ENCODE data around the gene APBA2. TPM values are rescaled to one million over a fixed set of nuclear protein-coding genes. Genes with fewer than 3 reads are reported as not detected.

The APBA2 gene
- total and polyA plus RNA-seq, 10 donors: 5.8 to 33.8 (median 18.3) TPM

DNA sequence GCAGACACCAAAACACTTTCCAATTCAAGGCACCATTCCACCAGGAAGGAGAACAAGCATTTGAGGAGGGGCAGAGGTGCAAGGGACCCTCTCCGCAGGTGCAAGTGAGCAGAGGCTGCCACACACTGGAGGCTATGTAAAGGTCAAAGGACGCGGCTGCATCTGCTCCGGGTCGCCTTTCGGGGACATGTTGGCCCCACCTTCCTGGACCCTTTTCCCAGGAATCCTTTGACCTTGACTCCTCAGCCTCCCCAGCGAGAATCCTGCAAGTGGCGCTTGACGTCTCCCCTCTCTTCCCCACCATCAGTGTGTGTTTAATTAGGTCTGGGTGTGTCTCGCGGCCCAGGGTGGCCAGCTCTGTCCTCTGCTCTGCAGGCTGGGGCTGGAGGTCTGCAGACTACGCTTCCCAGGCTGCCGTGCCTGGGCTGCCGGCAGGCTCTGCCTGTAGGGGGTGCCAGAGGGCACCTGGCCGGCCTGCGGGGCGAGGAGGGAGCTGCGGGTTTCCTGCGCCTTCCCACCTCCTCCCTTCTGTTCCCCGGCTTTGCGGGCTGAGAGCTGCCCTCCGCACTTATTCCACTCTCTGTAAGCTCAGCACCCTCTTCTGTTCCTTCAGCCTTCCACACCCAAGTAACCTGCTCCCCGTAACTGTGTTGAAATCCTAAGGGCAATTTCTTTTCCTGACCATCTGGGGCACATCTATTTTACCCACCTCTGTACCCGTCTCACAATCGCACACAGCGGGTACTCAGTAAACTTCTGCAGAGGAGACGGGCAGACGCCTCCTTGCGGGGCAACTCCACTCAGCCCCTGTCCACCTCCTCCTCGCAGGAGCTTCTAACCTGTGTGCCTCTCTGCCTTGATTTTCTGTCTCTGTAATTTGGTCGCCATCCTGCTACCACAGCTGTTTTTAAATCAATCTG lies 254.0 kb downstream of the APBA2 start:
- intact Hi-C loops (cut with DNase I; ENCODE audit: low total_unique reads): no loop called here
- 19 to 38% (median 25%) methylated on average over 24 to 31 of the region's 31 CpGs for WGBS, 5 donors
- no peak for TF ChIP-seq POLR2A (IDR thresholded peaks at IDR 0.05)
- TF ChIP-seq POLR2AphosphoS5 (IDR thresholded peaks at IDR 0.05): peak in 1 of 3 donors; percentile 24
- TF ChIP-seq, protein P1, sequence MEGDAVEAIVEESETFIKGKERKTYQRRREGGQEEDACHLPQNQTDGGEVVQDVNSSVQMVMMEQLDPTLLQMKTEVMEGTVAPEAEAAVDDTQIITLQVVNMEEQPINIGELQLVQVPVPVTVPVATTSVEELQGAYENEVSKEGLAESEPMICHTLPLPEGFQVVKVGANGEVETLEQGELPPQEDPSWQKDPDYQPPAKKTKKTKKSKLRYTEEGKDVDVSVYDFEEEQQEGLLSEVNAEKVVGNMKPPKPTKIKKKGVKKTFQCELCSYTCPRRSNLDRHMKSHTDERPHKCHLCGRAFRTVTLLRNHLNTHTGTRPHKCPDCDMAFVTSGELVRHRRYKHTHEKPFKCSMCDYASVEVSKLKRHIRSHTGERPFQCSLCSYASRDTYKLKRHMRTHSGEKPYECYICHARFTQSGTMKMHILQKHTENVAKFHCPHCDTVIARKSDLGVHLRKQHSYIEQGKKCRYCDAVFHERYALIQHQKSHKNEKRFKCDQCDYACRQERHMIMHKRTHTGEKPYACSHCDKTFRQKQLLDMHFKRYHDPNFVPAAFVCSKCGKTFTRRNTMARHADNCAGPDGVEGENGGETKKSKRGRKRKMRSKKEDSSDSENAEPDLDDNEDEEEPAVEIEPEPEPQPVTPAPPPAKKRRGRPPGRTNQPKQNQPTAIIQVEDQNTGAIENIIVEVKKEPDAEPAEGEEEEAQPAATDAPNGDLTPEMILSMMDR (IDR thresholded peaks at IDR 0.05 in 8 of 11, conservative IDR thresholded peaks at IDR 0.05 in 3 of 11): peak; percentile 24 to 91 (median 77)
- H3K27me3 ChIP-seq (replicated peaks in 1 of 7): peaks cover 0 to 61% (median 23%) of the 10 kb centered on the region in 7 donors
- H3K9me3 ChIP-seq: no peaks in the 10 kb centered on the region
- peak; percentile 82 for DNase-seq
- no peaks in the 10 kb centered on the region for H3K36me3 ChIP-seq
- H3K4me1 ChIP-seq: peaks cover 0 to 9% (median 7%) of the 10 kb centered on the region in 6 donors
- no peak overlapping the region for H3K27ac ChIP-seq
- peak overlapping the region in 1 of 8 donors; percentile 5 for H3K4me3 ChIP-seq

DNA sequence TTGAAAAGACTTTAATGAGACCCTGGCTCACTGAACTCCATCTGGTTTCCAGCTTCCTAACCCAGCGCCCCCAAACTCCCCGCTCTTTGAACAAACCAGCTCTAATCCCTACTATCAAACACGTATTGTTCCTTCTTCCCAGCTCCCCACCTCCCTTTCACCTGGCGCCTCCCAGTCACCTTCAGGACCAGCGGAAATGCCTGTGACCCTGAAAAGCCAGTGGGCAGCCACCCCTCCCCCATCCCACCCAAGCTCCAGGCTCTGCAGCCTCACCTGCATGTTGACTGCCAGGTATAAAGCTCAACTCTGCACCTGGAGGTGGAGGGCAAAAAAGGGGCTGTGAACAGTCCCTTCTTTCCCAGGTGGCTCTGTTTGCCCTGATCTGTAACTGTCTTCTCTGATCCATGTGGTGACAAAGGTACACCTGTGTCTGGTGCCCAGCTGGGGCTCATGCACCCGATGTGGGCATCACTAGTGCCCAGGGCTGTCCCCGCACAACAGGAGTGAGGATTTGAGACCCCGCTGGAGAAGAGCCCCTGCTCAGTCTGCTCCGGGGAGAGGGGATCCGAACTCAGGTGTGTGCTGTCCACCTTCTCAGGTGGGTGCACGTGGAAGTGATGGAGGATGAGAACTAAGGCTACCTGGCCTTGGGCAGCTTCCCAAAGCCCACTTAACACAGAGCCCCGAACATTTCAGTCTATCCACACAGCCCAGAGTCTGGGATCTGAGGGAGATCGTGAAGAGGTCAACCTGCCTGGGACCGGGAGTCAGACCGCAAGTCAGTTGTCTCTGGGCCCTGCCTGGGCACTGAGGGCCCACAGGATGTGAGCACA lies 254.9 kb downstream of the APBA2 start:
- Histone ChIP-seq H3K9me3 (no peaks in the 10 kb centered on the region), H3K36me3 (no peaks in the 10 kb centered on the region), H3K4me1 (peaks cover 0 to 9% (median 7%) of the 10 kb centered on the region in 6 donors), H3K27me3 (replicated peaks in 1 of 7) (peaks cover 0 to 59% (median 23%) of the 10 kb centered on the region in 7 donors), H3K4me3 (no peak overlapping the region), H3K27ac (no peak overlapping the region)
- intact Hi-C loops (cut with DNase I; ENCODE audit: low total_unique reads): no loop called here
- 77 to 90% (median 86%) methylated on average over 13 to 15 of the region's 15 CpGs for WGBS, 5 donors
- peak; percentile 58 for DNase-seq
- TF ChIP-seq POLR2AphosphoS5 (IDR thresholded peaks at IDR 0.05): no peak
- TF ChIP-seq, protein P1 (IDR thresholded peaks at IDR 0.05 in 8 of 11, conservative IDR thresholded peaks at IDR 0.05 in 3 of 11): no peak
- no peak for TF ChIP-seq POLR2A (IDR thresholded peaks at IDR 0.05)

DNA sequence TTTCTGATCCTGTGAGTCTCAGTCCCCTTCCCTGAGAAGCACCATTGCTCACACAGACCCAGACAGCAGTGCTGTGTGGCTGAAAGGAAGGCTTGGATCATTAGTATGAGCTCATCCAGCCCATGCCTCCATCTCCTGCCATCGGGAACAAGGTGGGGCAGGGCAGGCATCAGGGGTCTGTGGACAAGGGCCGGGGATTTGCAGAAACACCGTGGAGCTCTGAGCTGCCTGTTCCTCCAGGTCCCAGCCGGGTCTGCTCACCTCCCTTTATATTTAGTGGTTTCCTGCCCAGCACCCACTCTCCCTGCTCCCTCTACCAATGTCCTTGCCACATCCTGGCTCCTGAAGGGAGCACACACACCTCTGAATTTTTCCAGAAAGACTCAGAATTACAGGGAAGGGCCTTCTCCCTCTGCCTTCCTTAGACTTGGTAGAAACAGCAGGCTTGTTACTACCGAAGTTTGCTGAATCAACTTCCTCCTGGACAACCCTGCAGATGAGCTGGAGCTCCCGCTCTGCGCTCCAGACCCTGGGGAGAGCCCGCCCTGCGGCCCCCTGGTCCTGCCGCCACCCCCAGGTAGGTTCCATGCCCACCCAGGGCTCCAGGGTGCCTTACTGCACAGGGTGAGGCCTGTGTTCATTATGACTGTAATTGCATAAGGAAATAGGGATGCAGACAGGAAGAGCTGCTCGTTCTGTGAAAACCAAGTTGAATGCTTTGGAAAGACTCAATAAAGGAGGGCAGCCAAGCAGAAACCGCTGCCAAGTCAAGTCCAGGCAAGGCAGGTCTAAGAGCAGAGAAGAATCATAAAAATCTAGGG lies 255.7 kb downstream of the APBA2 start:
- Histone ChIP-seq H3K27ac (no peak overlapping the region), H3K9me3 (no peaks in the 10 kb centered on the region), H3K4me1 (peaks cover 0 to 9% (median 7%) of the 10 kb centered on the region in 6 donors), H3K27me3 (replicated peaks in 1 of 7) (peaks cover 0 to 53% (median 23%) of the 10 kb centered on the region in 7 donors), H3K4me3 (no peak overlapping the region), H3K36me3 (no peaks in the 10 kb centered on the region)
- intact Hi-C loops (cut with DNase I; ENCODE audit: low total_unique reads): no loop called here
- WGBS, 5 donors: 52 to 69% (median 60%) methylated on average over 8 to 12 of the region's 12 CpGs
- TF ChIP-seq POLR2AphosphoS5 (IDR thresholded peaks at IDR 0.05) (no peak), POLR2A (IDR thresholded peaks at IDR 0.05) (no peak)
- TF ChIP-seq, protein P1 (IDR thresholded peaks at IDR 0.05 in 8 of 11, conservative IDR thresholded peaks at IDR 0.05 in 3 of 11): no peak
- DNase-seq: no peak
